ENCODE results near the gene PAPOLB. TPM values are rescaled to one million over a fixed set of nuclear protein-coding genes. Genes with fewer than 3 reads are reported as not detected.

The PAPOLB gene
- total RNA-seq, 2 donors from 2014 or later: 0.68 to 1.1 TPM

GRCh38 chr7:4861227-4861626 is 603 bp downstream of the PAPOLB start:
- no peaks in the 10 kb centered on the region for H3K4me1 ChIP-seq (ENCODE audit: control insufficient read depth in 1 of 2, low read depth in 2 of 2)
- DNase-seq (ENCODE audit: low spot score) (no peak), ATAC-seq (ENCODE audit: insufficient number of reproducible peaks, low FRiP score, low read depth) (no peak)
- no peaks in the 10 kb centered on the region for H3K36me3 ChIP-seq
- no peak overlapping the region for H3K27ac ChIP-seq
- peaks cover 4% of the 10 kb centered on the region for H3K9me3 ChIP-seq
- no peaks in the 10 kb centered on the region for H3K27me3 ChIP-seq (replicated peaks; ENCODE audit: insufficient read depth)
- peak overlapping the region; percentile 57 for H3K4me3 ChIP-seq
- no peak for TF ChIP-seq CTCF (IDR thresholded peaks at IDR 0.05)

GRCh38 chr7:4857189-4857588 is 4.6 kb downstream of the PAPOLB start:
- Histone ChIP-seq H3K9me3 (peaks cover 3% of the 10 kb centered on the region), H3K27ac (no peak overlapping the region), H3K4me3 (no peak overlapping the region), H3K27me3 (replicated peaks; ENCODE audit: insufficient read depth) (no peaks in the 10 kb centered on the region), H3K4me1 (ENCODE audit: control insufficient read depth in 1 of 2, low read depth in 2 of 2) (no peaks in the 10 kb centered on the region), H3K36me3 (no peaks in the 10 kb centered on the region)
- ATAC-seq (ENCODE audit: insufficient number of reproducible peaks, low FRiP score, low read depth): no peak
- TF ChIP-seq CTCF (IDR thresholded peaks at IDR 0.05): no peak
- DNase-seq (ENCODE audit: low spot score): no peak

- Histone ChIP-seq H3K4me1 (ENCODE audit: control insufficient read depth in 1 of 2, low read depth in 2 of 2) (no peaks in the 10 kb centered on the region), H3K27me3 (replicated peaks; ENCODE audit: insufficient read depth) (no peaks in the 10 kb centered on the region), H3K4me3 (no peak overlapping the region), H3K27ac (no peak overlapping the region), H3K36me3 (no peaks in the 10 kb centered on the region), H3K9me3 (no peaks in the 10 kb centered on the region)
- no peak for ATAC-seq (ENCODE audit: insufficient number of reproducible peaks, low FRiP score, low read depth)
- DNase-seq (ENCODE audit: low spot score): no peak
- TF ChIP-seq CTCF (IDR thresholded peaks at IDR 0.05): no peak
Measured at GRCh38 chr7:4856336-4857057, 5.3 kb downstream of the PAPOLB start.

- H3K27me3 ChIP-seq (replicated peaks; ENCODE audit: insufficient read depth): no peaks in the 10 kb centered on the region
- no peaks in the 10 kb centered on the region for H3K36me3 ChIP-seq
- no peaks in the 10 kb centered on the region for H3K9me3 ChIP-seq
- no peak for DNase-seq (ENCODE audit: low spot score)
- no peak for TF ChIP-seq CTCF (IDR thresholded peaks at IDR 0.05)
- no peak overlapping the region for H3K4me3 ChIP-seq
- no peak overlapping the region for H3K27ac ChIP-seq
- ATAC-seq (ENCODE audit: insufficient number of reproducible peaks, low FRiP score, low read depth): no peak
- H3K4me1 ChIP-seq (ENCODE audit: control insufficient read depth in 1 of 2, low read depth in 2 of 2): no peaks in the 10 kb centered on the region
Measured at GRCh38 chr7:4854916-4855315, 6.9 kb downstream of the PAPOLB start.

GRCh38 chr7:4851459-4852422 is 10.1 kb downstream of the PAPOLB start:
- Histone ChIP-seq H3K27ac (no peak overlapping the region), H3K9me3 (no peaks in the 10 kb centered on the region), H3K36me3 (no peaks in the 10 kb centered on the region), H3K4me1 (ENCODE audit: control insufficient read depth in 1 of 2, low read depth in 2 of 2) (no peaks in the 10 kb centered on the region), H3K27me3 (replicated peaks; ENCODE audit: insufficient read depth) (no peaks in the 10 kb centered on the region), H3K4me3 (no peak overlapping the region)
- ATAC-seq (ENCODE audit: insufficient number of reproducible peaks, low FRiP score, low read depth) (no peak), DNase-seq (ENCODE audit: low spot score) (no peak)
- TF ChIP-seq CTCF (IDR thresholded peaks at IDR 0.05): no peak

All from thoracic aorta (tissue), 2 donors.